Measurements from ENCODE around the gene RTP4.
"Not testable (repeated sequence)": the region's sequence is repeated elsewhere in the genome, so short reads cannot be mapped to it uniquely, and the experiment has no call there.

The RTP4 gene

GRCh38 chr3:187375581-187375980, 7.4 kb downstream of the RTP4 start:
- no peak for DNase-seq

DNA sequence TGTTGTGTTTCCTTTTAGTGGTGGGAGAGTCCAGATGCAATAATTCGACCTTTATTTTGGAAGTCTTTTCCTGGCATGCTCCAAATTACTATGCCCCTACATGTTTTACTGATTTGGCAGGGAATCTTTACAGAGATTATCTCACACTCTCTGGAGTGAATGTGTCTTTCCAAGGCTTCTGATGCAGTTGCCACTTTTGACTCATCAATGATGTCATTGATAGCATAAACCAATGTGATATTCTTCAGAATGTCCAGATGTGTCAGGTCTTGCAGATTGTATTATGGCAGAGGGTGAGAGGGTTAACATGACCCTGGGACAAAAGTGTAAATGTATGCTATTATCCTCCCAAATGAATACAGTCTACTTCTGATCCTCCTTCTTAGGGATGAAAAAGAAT, 9.7 kb downstream of the RTP4 start:
- no peak for DNase-seq

- no peak for DNase-seq
These were observed 14.5 kb downstream of the RTP4 start for GRCh38 chr3:187382609-187383151.

GRCh38 chr3:187383246-187383645, 15.1 kb downstream of the RTP4 start:
- DNase-seq = no peak

GRCh38 chr3:187385296-187385695, 17.1 kb downstream of the RTP4 start:
- no peak for DNase-seq

DNA sequence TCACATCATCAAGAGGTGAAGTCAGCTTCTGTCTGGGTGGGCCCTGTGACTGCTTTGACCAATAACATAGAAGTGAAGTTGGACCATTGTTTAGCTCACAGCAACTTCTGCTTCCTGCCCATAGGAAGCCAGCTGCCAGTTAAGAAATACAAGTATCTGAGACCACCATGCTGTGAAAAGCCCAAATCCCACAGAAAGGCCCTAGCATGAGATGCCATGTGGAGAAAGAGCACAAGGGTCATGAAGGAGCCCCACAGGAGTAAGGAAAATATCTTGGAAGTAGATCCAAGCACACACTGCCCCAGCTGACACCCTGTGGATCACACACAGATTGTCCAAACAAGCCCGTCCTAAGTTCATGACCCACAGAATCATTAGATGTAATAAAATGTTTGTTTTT, 28.5 kb downstream of the RTP4 start:
- no peak for DNase-seq

DNA sequence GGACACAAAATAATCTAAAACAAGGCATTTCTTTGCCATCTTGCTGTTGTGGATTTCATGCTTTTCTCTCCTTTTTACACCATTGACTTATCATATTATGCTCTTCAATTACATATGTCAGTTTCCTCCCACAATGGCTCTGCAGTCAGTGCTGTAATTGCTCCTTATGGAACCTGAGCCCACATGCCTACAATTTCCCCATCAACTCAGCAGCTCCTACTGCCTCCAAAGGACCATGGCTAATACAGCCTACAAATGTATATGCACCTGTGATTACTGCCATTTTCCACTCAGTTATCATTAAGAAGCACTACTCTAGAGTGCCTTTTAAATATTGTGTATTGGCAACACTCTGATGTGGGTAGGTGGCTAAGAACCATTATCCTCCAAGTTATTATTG, 30.8 kb downstream of the RTP4 start:
- no peak for DNase-seq

- no peak for DNase-seq
These were observed 32.6 kb downstream of the RTP4 start for GRCh38 chr3:187400756-187401155.

DNA sequence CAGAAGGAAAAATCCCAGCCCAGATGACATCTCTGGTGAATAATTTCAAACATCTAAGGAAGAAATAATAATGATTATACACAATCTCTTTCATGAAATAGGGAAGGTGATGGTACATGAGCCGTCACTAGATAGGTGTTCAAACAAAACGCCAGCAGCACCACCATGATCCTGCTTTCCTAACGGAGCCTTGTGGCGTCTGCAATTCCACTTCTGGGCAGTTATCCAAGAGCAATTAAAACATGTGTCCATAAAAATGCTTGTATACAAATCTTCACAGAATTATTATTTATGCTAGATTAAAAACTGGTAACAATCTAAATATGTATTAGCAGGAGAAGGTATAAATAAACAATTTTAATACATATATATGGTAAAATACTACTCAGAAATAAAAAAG, 33.7 kb downstream of the RTP4 start:
- DNase-seq = no peak

- DNase-seq = no peak
These were observed 35.6 kb downstream of the RTP4 start for GRCh38 chr3:187403768-187404288.

- no peak for DNase-seq
These were observed 38.7 kb downstream of the RTP4 start for GRCh38 chr3:187406927-187407326.

DNA sequence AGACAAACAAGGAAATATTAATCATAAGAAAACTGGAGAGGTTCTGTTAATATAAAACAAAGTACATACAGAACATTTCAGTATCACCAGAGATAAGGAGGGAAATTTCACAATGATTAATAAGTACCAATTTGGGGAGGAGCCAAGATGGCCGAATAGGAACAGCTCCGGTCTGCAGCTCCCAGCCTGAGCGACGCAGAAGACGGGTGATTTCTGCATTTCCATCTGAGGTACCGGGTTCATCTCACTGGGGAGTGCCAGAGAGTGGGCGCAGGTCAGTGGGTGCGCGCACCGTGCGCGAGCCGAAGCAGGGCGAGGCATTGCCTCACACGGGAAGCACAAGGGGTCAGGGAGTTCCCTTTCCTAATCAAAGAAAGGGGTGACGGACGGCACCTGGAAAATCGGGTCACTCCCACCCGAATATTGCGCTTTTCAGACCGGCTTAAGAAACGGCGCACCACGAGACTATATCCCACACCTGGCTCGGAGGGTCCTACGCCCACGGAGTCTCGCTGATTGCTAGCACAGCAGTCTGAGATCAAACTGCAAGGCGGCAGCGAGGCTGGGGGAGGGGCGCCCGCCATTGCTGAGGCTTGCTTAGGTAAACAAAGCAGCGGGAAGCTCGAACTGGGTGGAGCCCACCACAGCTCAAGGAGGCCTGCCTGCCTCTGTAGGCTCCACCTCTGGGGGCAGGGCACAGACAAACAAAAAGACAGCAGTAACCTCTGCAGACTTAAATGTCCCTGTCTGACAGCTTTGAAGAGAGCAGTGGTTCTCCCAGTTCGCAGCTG, 44.0 kb downstream of the RTP4 start:
- DNase-seq = not testable (repeated sequence)
